PC-9 (cell line): ENCODE measurements around the gene NDUFC1. TPM values are rescaled to one million over a fixed set of nuclear protein-coding genes. Genes with fewer than 3 reads are reported as not detected.

Experiments used
- BruUV-seq: library from RNA; stranded (reverse); fragments of 400-500 nt; replicated peaks from 2 replicates; lab custom pipeline; 2021; lab: Mats Ljungman, UMichigan
- CTCF ChIA-PET: fragments of 300-600 bp; sonication (Branson Sonifier 250); formaldehyde crosslinking; loops from one replicate; lab custom pipeline; 2022; ENCODE audit warnings: antibody characterized with exemption; lab: Charles Lee
- POLR2A ChIA-PET: fragments of 300-600 bp; sonication (Branson Sonifier 250); formaldehyde crosslinking; loops from one replicate; lab custom pipeline; 2022; ENCODE audit warnings: antibody characterized with exemption; ENCODE audit not compliant: unreplicated experiment; lab: Charles Lee
- DNase-seq, 2 experiments: peaks; one replicate each; pipeline versions ENCODE4 v3.0.0 to v3.0.0-alpha.2; 2015 to 2022; ENCODE audit warnings: mixed read lengths in 1 of 2
- H2AFZ ChIP-seq: fragments of 200-600 bp; sonication (generic); 2 replicates; pipeline ENCODE4 v1.8.1; 2017; ENCODE audit warnings: antibody characterized with exemption
- H3F3A ChIP-seq: fragments of 200-600 bp; sonication (generic); 2 replicates; pipeline ENCODE4 v1.8.1; 2017; ENCODE audit warnings: antibody characterized with exemption, mild to moderate bottlenecking, low read depth; ENCODE audit not compliant: insufficient read depth
- H3K27ac ChIP-seq: fragments of 200-600 bp; sonication (generic); 2 replicates; pipeline ENCODE4 v1.6.1; 2016; ENCODE audit warnings: mixed run types
- H3K27me3 ChIP-seq: fragments of 200-600 bp; sonication (generic); 2 replicates; pipeline ENCODE4 v1.6.1; 2016; ENCODE audit warnings: low read depth, mixed run types; ENCODE audit not compliant: insufficient read depth
- H3K36me3 ChIP-seq: fragments of 200-600 bp; sonication (generic); 2 replicates; pipeline ENCODE4 v1.6.1; 2016; ENCODE audit warnings: low read depth, mixed run types
- H3K4me1 ChIP-seq: fragments of 200-600 bp; sonication (generic); replicated peaks from 2 replicates; pipeline ENCODE4 v1.6.1; 2016; ENCODE audit warnings: mixed run types; ENCODE audit not compliant: insufficient read depth
- H3K4me2 ChIP-seq: fragments of 200-600 bp; sonication (generic); 2 replicates; pipeline ENCODE4 v1.6.1; 2017; ENCODE audit warnings: mixed run types
- H3K4me3 ChIP-seq: fragments of 200-600 bp; sonication (generic); 2 replicates; pipeline ENCODE4 v1.6.1; 2016; ENCODE audit warnings: mixed run types
- H3K79me2 ChIP-seq: fragments of 200-600 bp; sonication (generic); 2 replicates; pipeline ENCODE4 v1.6.1; 2017; ENCODE audit warnings: low read depth, mixed run types
- H3K9me2 ChIP-seq: fragments of 200-600 bp; sonication (generic); 2 replicates; pipeline ENCODE4 v1.8.1; 2017; ENCODE audit warnings: mild to moderate bottlenecking; ENCODE audit not compliant: insufficient read depth
- H3K9me3 ChIP-seq: fragments of 200-600 bp; sonication (generic); 2 replicates; pipeline ENCODE4 v1.8.1; 2016; ENCODE audit warnings: low read depth; ENCODE audit not compliant: insufficient read depth
- H4K20me1 ChIP-seq: fragments of 200-600 bp; sonication (generic); 2 replicates; pipeline ENCODE4 v1.8.1; 2017; ENCODE audit not compliant: insufficient read depth
- CTCF ChIP-seq: fragments of 200-600 bp; sonication (generic); conservative IDR thresholded peaks from 2 replicates; pipeline ENCODE4 v1.6.1; 2017; ENCODE audit warnings: mixed run types, antibody characterized with exemption, mild to moderate bottlenecking, moderate library complexity
- EZH2 ChIP-seq: fragments of 200-600 bp; sonication (generic); IDR thresholded peaks from 2 replicates; pipeline ENCODE4 v1.8.0; 2017; ENCODE audit warnings: antibody characterized with exemption, low read depth
- intact Hi-C: fragments of 100-400 bp; cut with micrococcal nuclease; formaldehyde crosslinking; loops from one replicate; pipeline ENCODE4 v1.10.0; 2022; ENCODE audit not compliant: unreplicated experiment
- total RNA-seq: library from RNA; stranded (reverse); gene quantifications from 2 replicates; pipeline ENCODE4 v1.2.3, GENCODE V29; 2021

The NDUFC1 gene
- total RNA-seq, 1 experiment from 2014 or later, result 59.3 TPM

- POLR2A ChIA-PET, result no interaction called here
- H3K4me1 ChIP-seq, result no peaks in the 10 kb centered on the region
- H3K4me3 ChIP-seq, result no peak overlapping the region
- no peaks in the 10 kb centered on the region for H4K20me1 ChIP-seq
- H2AFZ ChIP-seq, result no peak overlapping the region
- H3K36me3 ChIP-seq, result no peaks in the 10 kb centered on the region
- H3K27ac ChIP-seq, result no peak overlapping the region
- H3K4me2 ChIP-seq, result no peak overlapping the region
- no TSS peak for BruUV-seq
- no peaks in the 10 kb centered on the region for H3K27me3 ChIP-seq
- H3K9me2 ChIP-seq, result no peaks in the 10 kb centered on the region
- TF ChIP-seq CTCF (no peak), EZH2 (no peak)
- H3F3A ChIP-seq, result no peaks in the 10 kb centered on the region
- intact Hi-C loops, result no loop called here
- H3K79me2 ChIP-seq, result no peaks in the 10 kb centered on the region
- no peaks in the 10 kb centered on the region for H3K9me3 ChIP-seq
- DNase-seq, result no peak
- CTCF ChIA-PET, result interaction anchor here (0.6 kb wide), 1 partner anchor 45 kb away, joined by 3 read pairs; no protein-coding TSS in a partner anchor
Measured at GRCh38 chr4:139278912-139279759, 23.1 kb downstream of the NDUFC1 start.

- Histone ChIP-seq H2AFZ (no peak overlapping the region), H3K27me3 (no peaks in the 10 kb centered on the region), H3K79me2 (no peaks in the 10 kb centered on the region), H3F3A (no peaks in the 10 kb centered on the region), H3K27ac (no peak overlapping the region), H4K20me1 (no peaks in the 10 kb centered on the region), H3K36me3 (no peaks in the 10 kb centered on the region), H3K9me3 (no peaks in the 10 kb centered on the region), H3K4me2 (no peak overlapping the region), H3K4me1 (no peaks in the 10 kb centered on the region), H3K4me3 (no peak overlapping the region), H3K9me2 (no peaks in the 10 kb centered on the region)
- ChIA-PET POLR2A (no interaction called here), CTCF (interaction anchor here (0.6 kb wide), 1 partner anchor 44 kb away, joined by 3 read pairs; no protein-coding TSS in a partner anchor)
- intact Hi-C loops, result no loop called here
- no TSS peak for BruUV-seq
- no peak for TF ChIP-seq EZH2
- DNase-seq, result no peak
Measured at GRCh38 chr4:139278485-139278884, 23.8 kb downstream of the NDUFC1 start.

- CTCF ChIA-PET, result no interaction called here
- no peaks in the 10 kb centered on the region for H3K36me3 ChIP-seq
- no peaks in the 10 kb centered on the region for H3K79me2 ChIP-seq
- no peaks in the 10 kb centered on the region for H3K4me1 ChIP-seq
- no peak overlapping the region for H3K4me2 ChIP-seq
- no peaks in the 10 kb centered on the region for H3K9me3 ChIP-seq
- no peak overlapping the region for H2AFZ ChIP-seq
- no peak overlapping the region for H3K27ac ChIP-seq
- no TSS peak for BruUV-seq
- TF ChIP-seq CTCF (no peak), EZH2 (no peak)
- POLR2A ChIA-PET, result no interaction called here
- intact Hi-C loops, result no loop called here
- no peaks in the 10 kb centered on the region for H3K9me2 ChIP-seq
- H3K27me3 ChIP-seq, result no peaks in the 10 kb centered on the region
- H4K20me1 ChIP-seq, result no peaks in the 10 kb centered on the region
- no peaks in the 10 kb centered on the region for H3F3A ChIP-seq
- no peak for DNase-seq
- H3K4me3 ChIP-seq, result no peak overlapping the region
Measured at GRCh38 chr4:139275281-139275735, 27.0 kb downstream of the NDUFC1 start.
